T-helper 2 cell treated with Interferon-gamma antibody and Interleukin-4, amounts not matched to agents 5 μg/mL and 100 μg/mL, for 36 hours (primary cell): ENCODE data around the gene CBARP.
A peak's percentile ranks its signal among the peaks of the same experiment; 100 is the strongest.

Source experiments
- DNase-seq: peaks from one replicate; pipeline ENCODE4 v3.0.0; 2021; ENCODE audit warnings: low spot score
- H3K27ac Mint-ChIP-seq: one replicate; pipeline ENCODE4 v1.8.0; 2021; ENCODE audit warnings: mild to moderate bottlenecking, mixed read lengths
- H3K27me3 Mint-ChIP-seq: one replicate; pipeline ENCODE4 v1.8.0; 2021; ENCODE audit warnings: low read depth, mixed read lengths
- H3K36me3 Mint-ChIP-seq: one replicate; pipeline ENCODE4 v1.8.0; 2021; ENCODE audit warnings: low read depth, mixed read lengths
- H3K4me1 Mint-ChIP-seq: one replicate; pipeline ENCODE4 v1.8.0; 2021; ENCODE audit warnings: low read depth, mixed read lengths
- H3K4me3 Mint-ChIP-seq: one replicate; pipeline ENCODE4 v1.8.0; 2022; ENCODE audit warnings: mild to moderate bottlenecking, moderate library complexity, mixed read lengths
- H3K9me3 Mint-ChIP-seq: one replicate; pipeline ENCODE4 v1.8.0; 2021; ENCODE audit warnings: mixed read lengths

CBARP gene

GRCh38 chr19:1235625-1236538, 1.9 kb downstream of the CBARP start:
- Mint-ChIP-seq H3K27me3 (peaks cover 17% of the 10 kb centered on the region), H3K36me3 (no peaks in the 10 kb centered on the region)
- no peak for DNase-seq

GRCh38 chr19:1234955-1235380, 2.8 kb downstream of the CBARP start:
- Mint-ChIP-seq H3K27ac (no peak overlapping the region), H3K4me3 (no peak overlapping the region), H3K9me3 (no peaks in the 10 kb centered on the region), H3K4me1 (peaks cover 5% of the 10 kb centered on the region), H3K36me3 (no peaks in the 10 kb centered on the region), H3K27me3 (peaks cover 17% of the 10 kb centered on the region)
- no peak for DNase-seq

More at GRCh38 chr19:1235625-1236538, 1.9 kb downstream of the CBARP start:
- Mint-ChIP-seq H3K4me3 (peak overlapping the region; percentile 3), H3K27ac (no peak overlapping the region), H3K9me3 (no peaks in the 10 kb centered on the region), H3K4me1 (peaks cover 5% of the 10 kb centered on the region)

GRCh38 chr19:1234051-1234954, 3.5 kb downstream of the CBARP start:
- Mint-ChIP-seq H3K4me3 (no peak overlapping the region), H3K4me1 (peaks cover 5% of the 10 kb centered on the region), H3K27ac (no peak overlapping the region), H3K36me3 (no peaks in the 10 kb centered on the region), H3K9me3 (no peaks in the 10 kb centered on the region), H3K27me3 (peaks cover 15% of the 10 kb centered on the region)
- DNase-seq, result no peak

- H3K4me3 Mint-ChIP-seq, result no peak overlapping the region
- H3K9me3 Mint-ChIP-seq, result no peaks in the 10 kb centered on the region
- H3K27ac Mint-ChIP-seq, result no peak overlapping the region
- no peaks in the 10 kb centered on the region for H3K36me3 Mint-ChIP-seq
- peaks cover 5% of the 10 kb centered on the region for H3K27me3 Mint-ChIP-seq
- DNase-seq, result no peak
- no peaks in the 10 kb centered on the region for H3K4me1 Mint-ChIP-seq
Observed at GRCh38 chr19:1233115-1233667, 4.6 kb downstream of the CBARP start.

GRCh38 chr19:1232652-1233072, 5.1 kb downstream of the CBARP start:
- peaks cover 5% of the 10 kb centered on the region for H3K27me3 Mint-ChIP-seq
- no peak overlapping the region for H3K27ac Mint-ChIP-seq
- DNase-seq, result no peak
- no peaks in the 10 kb centered on the region for H3K4me1 Mint-ChIP-seq
- H3K36me3 Mint-ChIP-seq, result no peaks in the 10 kb centered on the region
- H3K4me3 Mint-ChIP-seq, result no peak overlapping the region
- no peaks in the 10 kb centered on the region for H3K9me3 Mint-ChIP-seq

GRCh38 chr19:1231729-1232637, 5.8 kb downstream of the CBARP start:
- Mint-ChIP-seq H3K9me3 (no peaks in the 10 kb centered on the region), H3K4me3 (no peak overlapping the region), H3K27ac (peak overlapping the region; percentile 31), H3K36me3 (no peaks in the 10 kb centered on the region), H3K4me1 (no peaks in the 10 kb centered on the region), H3K27me3 (peaks cover 5% of the 10 kb centered on the region)
- DNase-seq, result no peak

GRCh38 chr19:1230783-1231489, 6.9 kb downstream of the CBARP start:
- Mint-ChIP-seq H3K36me3 (no peaks in the 10 kb centered on the region), H3K27ac (no peak overlapping the region), H3K27me3 (peaks cover under 1% of the 10 kb centered on the region), H3K4me3 (no peak overlapping the region), H3K4me1 (no peaks in the 10 kb centered on the region), H3K9me3 (no peaks in the 10 kb centered on the region)
- no peak for DNase-seq

- Mint-ChIP-seq H3K9me3 (no peaks in the 10 kb centered on the region), H3K4me1 (no peaks in the 10 kb centered on the region), H3K27me3 (no peaks in the 10 kb centered on the region), H3K4me3 (no peak overlapping the region), H3K27ac (no peak overlapping the region), H3K36me3 (no peaks in the 10 kb centered on the region)
- DNase-seq, result no peak
Observed at GRCh38 chr19:1229924-1230782, 7.7 kb downstream of the CBARP start.

- H3K27ac Mint-ChIP-seq, result no peak overlapping the region
Observed at GRCh38 chr19:1229056-1229923, 8.5 kb downstream of the CBARP start.

GRCh38 chr19:1228161-1228957, 9.4 kb downstream of the CBARP start:
- Mint-ChIP-seq H3K27ac (no peak overlapping the region), H3K9me3 (no peaks in the 10 kb centered on the region), H3K36me3 (no peaks in the 10 kb centered on the region), H3K4me3 (no peak overlapping the region), H3K27me3 (no peaks in the 10 kb centered on the region), H3K4me1 (no peaks in the 10 kb centered on the region)
- DNase-seq, result no peak

More at GRCh38 chr19:1229056-1229923, 8.5 kb downstream of the CBARP start:
- Mint-ChIP-seq H3K4me3 (no peak overlapping the region), H3K4me1 (no peaks in the 10 kb centered on the region), H3K9me3 (no peaks in the 10 kb centered on the region), H3K27me3 (no peaks in the 10 kb centered on the region), H3K36me3 (no peaks in the 10 kb centered on the region)
- DNase-seq, result no peak
